ENCODE data around the gene RASSF10. TPM values are rescaled to one million over a fixed set of nuclear protein-coding genes. Genes with fewer than 3 reads are reported as not detected.

RASSF10 gene
- 1 to 10 TPM in 2 of 4 donors, under 1 TPM in 1, not detected in 1; 0.35 to 4.4 (median 3.9) TPM for total RNA-seq

GRCh38 chr11:13008625-13009475 lies at the start of gene RASSF10:
RASSF10 (plus strand) TSS chr11:13009316; CDS start chr11:13009577, 261 bp downstream.
- peak in 2 of 3 donors; percentile 71 to 77 for DNase-seq
- H3K36me3 ChIP-seq: no peaks in the 10 kb centered on the region
- H3K9me3 ChIP-seq: no peaks in the 10 kb centered on the region
- H3K4me1 ChIP-seq: peaks cover 0 to 40% (median 1%) of the 10 kb centered on the region in 4 donors
- TF ChIP-seq POLR2A (IDR thresholded peaks at IDR 0.05) (peak; percentile 25 to 46), CTCF (IDR thresholded peaks at IDR 0.05) (no peak)
- H3K27ac ChIP-seq: no peak within 1 kb of the TSS
- H3K27me3 ChIP-seq: peaks cover 0 to 23% of the 10 kb centered on the region in 2 donors
- peak within 1 kb of the TSS in 2 of 4 donors; percentile 40 to 48 for H3K4me3 ChIP-seq

DNA sequence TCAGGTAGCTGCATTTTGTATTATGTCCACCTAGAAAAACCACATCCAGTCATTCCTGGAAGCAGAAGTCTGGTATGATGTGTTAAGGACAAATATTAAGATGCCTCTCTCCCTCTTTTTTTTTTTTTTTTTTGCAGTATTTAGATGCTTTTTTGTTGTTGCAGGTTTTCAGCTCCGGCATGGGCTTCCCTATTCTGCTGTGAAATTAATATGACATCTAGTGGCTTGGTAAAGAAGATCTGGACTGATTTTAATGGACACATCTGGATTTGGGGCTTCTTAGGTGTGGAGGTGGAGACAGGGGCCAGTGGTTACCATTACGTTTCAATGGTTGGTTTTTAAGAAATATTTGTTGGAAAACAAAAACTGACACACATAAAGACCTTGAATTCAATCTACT lies 47.5 kb upstream of the RASSF10 start:
- no peak overlapping the region for H3K4me3 ChIP-seq
- H3K36me3 ChIP-seq: no peaks in the 10 kb centered on the region
- H3K27ac ChIP-seq: no peak overlapping the region
- no peak for DNase-seq
- no peaks in the 10 kb centered on the region for H3K27me3 ChIP-seq
- TF ChIP-seq CTCF (IDR thresholded peaks at IDR 0.05) (no peak), POLR2A (IDR thresholded peaks at IDR 0.05) (no peak)
- no peaks in the 10 kb centered on the region for H3K4me1 ChIP-seq
- no peaks in the 10 kb centered on the region for H3K9me3 ChIP-seq

DNA sequence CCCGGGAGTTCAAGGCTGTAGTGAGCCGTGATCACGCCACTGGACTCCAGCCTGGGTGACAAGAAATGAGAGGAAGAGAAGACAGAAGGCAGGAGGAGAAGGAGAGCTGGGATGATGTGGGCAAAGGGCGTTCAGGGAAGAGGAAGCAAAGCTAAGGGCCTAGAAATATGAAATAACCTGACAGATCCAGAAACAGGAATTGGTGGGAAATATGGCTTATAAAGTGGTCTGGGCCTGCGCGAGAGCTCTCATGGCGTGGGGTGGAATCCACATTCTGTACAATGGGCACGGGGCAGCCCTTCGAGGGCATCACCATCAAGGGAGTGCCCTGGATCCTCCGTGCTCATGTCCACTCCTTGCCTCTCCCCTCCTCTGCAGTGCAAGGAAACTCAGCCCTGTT lies 46.8 kb upstream of the RASSF10 start:
- Histone ChIP-seq H3K9me3 (no peaks in the 10 kb centered on the region), H3K4me3 (no peak overlapping the region), H3K27ac (no peak overlapping the region), H3K27me3 (no peaks in the 10 kb centered on the region), H3K36me3 (no peaks in the 10 kb centered on the region), H3K4me1 (no peaks in the 10 kb centered on the region)
- DNase-seq: no peak
- no peak for TF ChIP-seq POLR2A (IDR thresholded peaks at IDR 0.05)
- TF ChIP-seq CTCF (IDR thresholded peaks at IDR 0.05): no peak

GRCh38 chr11:12963051-12963450 lies 46.1 kb upstream of the RASSF10 start:
- Histone ChIP-seq H3K9me3 (no peaks in the 10 kb centered on the region), H3K4me3 (no peak overlapping the region), H3K4me1 (no peaks in the 10 kb centered on the region), H3K36me3 (no peaks in the 10 kb centered on the region), H3K27me3 (no peaks in the 10 kb centered on the region), H3K27ac (no peak overlapping the region)
- DNase-seq: no peak
- TF ChIP-seq CTCF (IDR thresholded peaks at IDR 0.05) (no peak), POLR2A (IDR thresholded peaks at IDR 0.05) (no peak)

DNA sequence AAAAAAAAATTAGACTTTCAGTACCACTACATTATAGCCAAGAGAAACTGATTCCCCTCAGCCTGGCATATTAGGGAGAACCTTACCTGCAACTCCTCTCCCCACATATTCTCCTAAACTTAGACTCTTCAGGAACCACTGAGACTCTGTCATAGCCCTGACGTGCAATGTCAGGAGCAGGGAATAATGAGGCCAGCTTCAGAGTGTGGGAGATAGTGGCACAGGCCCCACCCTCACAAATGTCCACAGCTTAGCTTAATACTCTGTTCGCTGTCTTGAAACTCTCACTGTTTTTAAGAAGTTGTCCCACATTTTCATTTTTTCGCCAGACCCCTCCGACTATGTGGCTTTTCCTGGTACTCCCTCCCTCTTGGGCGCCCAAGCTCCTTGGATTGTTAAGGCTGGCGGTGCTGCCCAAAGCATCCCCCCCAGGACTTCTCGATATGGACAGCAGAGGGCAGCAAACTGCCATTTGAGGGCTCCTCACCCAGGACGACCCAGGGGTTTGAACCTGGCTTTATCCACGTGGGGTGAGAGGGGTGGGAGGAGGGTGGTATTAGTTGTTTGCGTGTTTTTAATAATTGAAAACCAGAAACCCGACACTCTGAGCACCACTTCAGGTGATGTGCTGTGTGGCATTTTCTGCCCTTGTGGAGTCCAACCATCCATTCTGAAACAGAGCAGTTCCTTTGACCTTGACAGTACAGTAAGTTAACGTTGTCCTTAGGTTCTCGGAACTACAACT lies 45.2 kb upstream of the RASSF10 start:
- peak; percentile 31 to 86 (median 74) for DNase-seq
- Histone ChIP-seq H3K27ac (no peak overlapping the region), H3K4me3 (no peak overlapping the region), H3K36me3 (no peaks in the 10 kb centered on the region), H3K27me3 (no peaks in the 10 kb centered on the region), H3K9me3 (no peaks in the 10 kb centered on the region), H3K4me1 (no peaks in the 10 kb centered on the region)
- TF ChIP-seq POLR2A (IDR thresholded peaks at IDR 0.05) (no peak), CTCF (IDR thresholded peaks at IDR 0.05) (peak in 5 of 6 experiments; percentile 10 to 84 (median 83))
